LNCAP (cell line): ENCODE data around the gene RNF208.

ENCODE experiments used
- CTCF ChIP-seq: fragments of 450-650 bp; IDR thresholded peaks from 2 replicates; pipeline ENCODE4 v1.5.1; 2017; ENCODE audit warnings: mild to moderate bottlenecking

The RNF208 gene

GRCh38 chr9:137194909-137195308 is 27.1 kb downstream of the RNF208 start:
- TF ChIP-seq CTCF = no peak

GRCh38 chr9:137194388-137194787 is 27.7 kb downstream of the RNF208 start:
- no peak for TF ChIP-seq CTCF

GRCh38 chr9:137193771-137194170 is 28.3 kb downstream of the RNF208 start:
- no peak for TF ChIP-seq CTCF

- no peak for TF ChIP-seq CTCF
Measured at GRCh38 chr9:137192859-137193258, 29.2 kb downstream of the RNF208 start.

GRCh38 chr9:137192448-137192780 is 29.6 kb downstream of the RNF208 start:
- no peak for TF ChIP-seq CTCF

- no peak for TF ChIP-seq CTCF
Measured at GRCh38 chr9:137191691-137192447, 30.2 kb downstream of the RNF208 start.

GRCh38 chr9:137191245-137191644 is 30.8 kb downstream of the RNF208 start:
- no peak for TF ChIP-seq CTCF
